Ishikawa (cell line): ENCODE data around the gene RELB.

ENCODE experiments used
- CEBPB ChIP-seq: IDR thresholded peaks from 2 replicates; pipeline ENCODE4 v1.6.1; 2012
- CREB1 ChIP-seq: IDR thresholded peaks from 2 replicates; pipeline ENCODE4 v1.6.1; 2012; ENCODE audit warnings: low read depth
- EGR1 ChIP-seq: IDR thresholded peaks from 2 replicates; pipeline ENCODE4 v1.6.1; 2012
- EP300 ChIP-seq: IDR thresholded peaks from 2 replicates; pipeline ENCODE4 v1.6.1; 2012; ENCODE audit warnings: borderline replicate concordance
- FOXM1 ChIP-seq: IDR thresholded peaks from 2 replicates; pipeline ENCODE4 v1.6.1; 2012; ENCODE audit warnings: low read depth, borderline replicate concordance
- MAX ChIP-seq: IDR thresholded peaks from 2 replicates; pipeline ENCODE4 v1.6.1; 2012
- NFIC ChIP-seq: IDR thresholded peaks from 2 replicates; pipeline ENCODE4 v1.6.1; 2012
- RAD21 ChIP-seq: IDR thresholded peaks from 2 replicates; pipeline ENCODE4 v1.6.1; 2012; ENCODE audit warnings: low read depth
- REST ChIP-seq: IDR thresholded peaks from 2 replicates; pipeline ENCODE4 v1.6.1; 2012; ENCODE audit warnings: low read depth, mild to moderate bottlenecking
- TAF1 ChIP-seq: IDR thresholded peaks from 2 replicates; pipeline ENCODE4 v1.6.1; 2012; ENCODE audit warnings: low read depth, mild to moderate bottlenecking
- TCF12 ChIP-seq: IDR thresholded peaks from 2 replicates; pipeline ENCODE4 v1.6.1; 2012; ENCODE audit warnings: low read depth
- TEAD4 ChIP-seq: IDR thresholded peaks from 2 replicates; pipeline ENCODE4 v1.6.1; 2012
- USF1 ChIP-seq: IDR thresholded peaks from 2 replicates; pipeline ENCODE4 v1.6.1; 2012
- YY1 ChIP-seq: IDR thresholded peaks from 2 replicates; pipeline ENCODE4 v1.6.1; 2012; ENCODE audit warnings: low read depth
- ZBTB7A ChIP-seq: IDR thresholded peaks from 2 replicates; pipeline ENCODE4 v1.6.1; 2012; ENCODE audit warnings: low read depth

The RELB gene

GRCh38 chr19:45071545-45071938 is 70.3 kb downstream of the RELB start:
- TF ChIP-seq ZBTB7A (no peak), MAX (no peak), RAD21 (no peak), EGR1 (no peak), EP300 (no peak), YY1 (no peak), REST (no peak), NFIC (no peak), TEAD4 (no peak)

- TF ChIP-seq RAD21 (no peak), TAF1 (no peak), ZBTB7A (no peak), USF1 (no peak), TEAD4 (no peak), FOXM1 (no peak), CREB1 (no peak), REST (no peak), NFIC (no peak), CEBPB (no peak), TCF12 (no peak), YY1 (no peak), EP300 (no peak), MAX (no peak), EGR1 (no peak)
Measured at GRCh38 chr19:45071969-45072790, 70.9 kb downstream of the RELB start.

GRCh38 chr19:45074744-45075300 is 73.6 kb downstream of the RELB start:
- TF ChIP-seq FOXM1 (no peak), CREB1 (no peak), TCF12 (no peak), REST (no peak), TEAD4 (no peak), YY1 (no peak), RAD21 (no peak), CEBPB (no peak), MAX (no peak), TAF1 (no peak), EGR1 (no peak), USF1 (no peak), NFIC (no peak), EP300 (no peak), ZBTB7A (no peak)
